CD4-positive, alpha-beta T cell treated with Interleukin-10 for 1 hour (primary cell): ENCODE measurements around the gene BICC1.

ENCODE experiments used
- DNase-seq: peaks from one replicate; pipeline ENCODE4 v3.0.0-alpha.2; 2020

The BICC1 gene

GRCh38 chr10:58660575-58661255 lies 148.0 kb downstream of the BICC1 start:
- DNase-seq, result no peak

- no peak for DNase-seq
These were observed 148.7 kb downstream of the BICC1 start for GRCh38 chr10:58661336-58661735.

GRCh38 chr10:58661902-58662301 lies 149.2 kb downstream of the BICC1 start:
- no peak for DNase-seq

- no peak for DNase-seq
These were observed 149.6 kb downstream of the BICC1 start for GRCh38 chr10:58662314-58662713.

- no peak for DNase-seq
These were observed 152.7 kb downstream of the BICC1 start for GRCh38 chr10:58665361-58665760.

GRCh38 chr10:58666024-58666423 lies 153.4 kb downstream of the BICC1 start:
- DNase-seq, result peak; percentile 36

- DNase-seq, result no peak
These were observed 155.1 kb downstream of the BICC1 start for GRCh38 chr10:58667658-58668310.

- DNase-seq, result no peak
These were observed 160.2 kb downstream of the BICC1 start for GRCh38 chr10:58672845-58673244.

- DNase-seq, result no peak
These were observed 161.6 kb downstream of the BICC1 start for GRCh38 chr10:58674251-58674650.

GRCh38 chr10:58675321-58675720 lies 162.6 kb downstream of the BICC1 start:
- no peak for DNase-seq

- DNase-seq, result no peak
These were observed 178.9 kb downstream of the BICC1 start for GRCh38 chr10:58691528-58691927.

- DNase-seq, result no peak
These were observed 181.2 kb downstream of the BICC1 start for GRCh38 chr10:58693919-58694318.

GRCh38 chr10:58695022-58695421 lies 182.3 kb downstream of the BICC1 start:
- no peak for DNase-seq

- no peak for DNase-seq
These were observed 184.1 kb downstream of the BICC1 start for GRCh38 chr10:58696736-58697135.

- no peak for DNase-seq
These were observed 185.0 kb downstream of the BICC1 start for GRCh38 chr10:58697691-58698090.

GRCh38 chr10:58698777-58699356 lies 186.2 kb downstream of the BICC1 start:
- no peak for DNase-seq

- DNase-seq, result no peak
These were observed 187.9 kb downstream of the BICC1 start for GRCh38 chr10:58700591-58700990.

- no peak for DNase-seq
These were observed 188.9 kb downstream of the BICC1 start for GRCh38 chr10:58701405-58702135.

- DNase-seq, result no peak
These were observed 191.6 kb downstream of the BICC1 start for GRCh38 chr10:58704226-58704625.

GRCh38 chr10:58704671-58705141 lies 192.0 kb downstream of the BICC1 start:
- no peak for DNase-seq

GRCh38 chr10:58706836-58707235 lies 194.2 kb downstream of the BICC1 start:
- DNase-seq, result no peak

- DNase-seq, result no peak
These were observed 199.5 kb downstream of the BICC1 start for GRCh38 chr10:58712141-58712540.

- no peak for DNase-seq
These were observed 200.3 kb downstream of the BICC1 start for GRCh38 chr10:58712982-58713381.

GRCh38 chr10:58714409-58714808 lies 201.7 kb downstream of the BICC1 start:
- no peak for DNase-seq
